ENCODE data around the gene SNAP29. TPM values are rescaled to one million over a fixed set of nuclear protein-coding genes. Genes with fewer than 3 reads are reported as not detected.

SNAP29 gene
- total and polyA plus RNA-seq, 9 of the 15 experiments (the other 6 are each of a cell fraction or from before 2014, with no cell fraction given), result 19.5 to 250 (median 75.9) TPM

DNA sequence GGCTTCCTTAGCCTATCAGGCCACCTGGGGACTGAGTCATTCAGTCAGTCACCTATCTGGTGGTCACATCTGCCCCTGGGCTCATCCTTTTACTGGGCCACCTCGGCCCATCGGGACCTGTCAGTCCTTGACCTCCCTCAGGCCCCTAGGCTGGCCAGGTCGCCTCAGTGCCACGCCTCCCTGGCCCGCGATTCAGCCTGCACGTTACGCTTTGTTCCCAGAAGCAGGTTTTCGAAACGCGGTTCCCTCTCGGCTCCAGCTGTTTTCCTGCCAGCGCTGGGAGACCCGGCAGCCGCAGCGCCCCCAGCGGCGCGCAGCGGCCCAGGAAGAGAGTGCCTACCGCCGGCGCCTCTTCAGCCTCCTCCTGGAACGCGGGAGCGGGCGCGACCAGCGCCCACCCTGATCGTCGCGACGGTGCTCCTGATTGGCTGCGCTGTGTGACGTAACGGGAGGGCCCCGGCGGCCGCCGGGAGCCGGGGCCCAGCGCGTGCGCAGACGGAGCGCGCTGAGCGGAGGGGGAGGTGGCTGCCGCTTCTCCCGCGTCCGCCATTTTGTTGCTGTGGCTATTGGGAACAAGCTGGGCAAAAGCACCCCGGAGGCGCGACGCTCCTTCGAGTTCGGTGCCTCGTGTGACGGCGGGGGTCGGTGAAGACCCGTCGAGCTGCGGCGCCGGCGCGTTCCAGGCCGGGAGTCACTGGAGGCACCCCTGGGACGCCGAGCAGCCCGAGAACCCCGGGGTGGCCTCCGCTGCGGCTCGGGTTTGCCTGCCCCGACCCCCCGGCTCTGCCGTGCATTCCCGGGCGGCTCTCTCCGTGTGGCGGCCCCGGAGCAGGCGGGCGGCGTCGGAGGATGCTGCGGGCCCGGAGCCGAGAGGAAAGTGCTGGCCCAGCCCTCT, 58.4 kb downstream of the SNAP29 start, which contains the start of gene CRKL (continued):
- no peak for TF ChIP-seq ZNF146 (CRISPR knock-in tag; IDR thresholded peaks at IDR 0.05; ENCODE audit: unreplicated experiment)
- peak; percentile 82; the same call in 1 of the 2 replicates for TF ChIP-seq RHOXF2B (CRISPR knock-in tag; conservative IDR thresholded peaks at IDR 0.05)
- TF ChIP-seq C11orf30 (IDR thresholded peaks at IDR 0.05; ENCODE audit: low read depth), result no peak
- TF ChIP-seq NEUROD1 (IDR thresholded peaks at IDR 0.05; ENCODE audit: borderline replicate concordance, low read depth, low read length, partially characterized antibody), result no peak
- TF ChIP-seq DNMT1 (IDR thresholded peaks at IDR 0.05), result no peak
- TF ChIP-seq PTTG1 (tag; IDR thresholded peaks at IDR 0.05; ENCODE audit: low read depth), result no peak
- TF ChIP-seq HLTF (IDR thresholded peaks at IDR 0.05), result no peak
- TF ChIP-seq, protein P1, sequence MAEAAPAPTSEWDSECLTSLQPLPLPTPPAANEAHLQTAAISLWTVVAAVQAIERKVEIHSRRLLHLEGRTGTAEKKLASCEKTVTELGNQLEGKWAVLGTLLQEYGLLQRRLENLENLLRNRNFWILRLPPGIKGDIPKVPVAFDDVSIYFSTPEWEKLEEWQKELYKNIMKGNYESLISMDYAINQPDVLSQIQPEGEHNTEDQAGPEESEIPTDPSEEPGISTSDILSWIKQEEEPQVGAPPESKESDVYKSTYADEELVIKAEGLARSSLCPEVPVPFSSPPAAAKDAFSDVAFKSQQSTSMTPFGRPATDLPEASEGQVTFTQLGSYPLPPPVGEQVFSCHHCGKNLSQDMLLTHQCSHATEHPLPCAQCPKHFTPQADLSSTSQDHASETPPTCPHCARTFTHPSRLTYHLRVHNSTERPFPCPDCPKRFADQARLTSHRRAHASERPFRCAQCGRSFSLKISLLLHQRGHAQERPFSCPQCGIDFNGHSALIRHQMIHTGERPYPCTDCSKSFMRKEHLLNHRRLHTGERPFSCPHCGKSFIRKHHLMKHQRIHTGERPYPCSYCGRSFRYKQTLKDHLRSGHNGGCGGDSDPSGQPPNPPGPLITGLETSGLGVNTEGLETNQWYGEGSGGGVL (CRISPR knock-in tag; IDR thresholded peaks at IDR 0.05), result no peak
- peak; percentile 78 for TF ChIP-seq WHSC1 (IDR thresholded peaks at IDR 0.05; ENCODE audit: low read length)
- peak; percentile 88 for TF ChIP-seq EP300 (IDR thresholded peaks at IDR 0.05; ENCODE audit: low read length)
- TF ChIP-seq ZNF12 (CRISPR knock-in tag; IDR thresholded peaks at IDR 0.05), result no peak
- no peak for TF ChIP-seq ATF1 (CRISPR knock-in tag; IDR thresholded peaks at IDR 0.05)
- TF ChIP-seq ATF1 (tag; IDR thresholded peaks at IDR 0.05), result no peak
- no peak for TF ChIP-seq MECOM (CRISPR knock-in tag; IDR thresholded peaks at IDR 0.05)
- TF ChIP-seq, protein P2, sequence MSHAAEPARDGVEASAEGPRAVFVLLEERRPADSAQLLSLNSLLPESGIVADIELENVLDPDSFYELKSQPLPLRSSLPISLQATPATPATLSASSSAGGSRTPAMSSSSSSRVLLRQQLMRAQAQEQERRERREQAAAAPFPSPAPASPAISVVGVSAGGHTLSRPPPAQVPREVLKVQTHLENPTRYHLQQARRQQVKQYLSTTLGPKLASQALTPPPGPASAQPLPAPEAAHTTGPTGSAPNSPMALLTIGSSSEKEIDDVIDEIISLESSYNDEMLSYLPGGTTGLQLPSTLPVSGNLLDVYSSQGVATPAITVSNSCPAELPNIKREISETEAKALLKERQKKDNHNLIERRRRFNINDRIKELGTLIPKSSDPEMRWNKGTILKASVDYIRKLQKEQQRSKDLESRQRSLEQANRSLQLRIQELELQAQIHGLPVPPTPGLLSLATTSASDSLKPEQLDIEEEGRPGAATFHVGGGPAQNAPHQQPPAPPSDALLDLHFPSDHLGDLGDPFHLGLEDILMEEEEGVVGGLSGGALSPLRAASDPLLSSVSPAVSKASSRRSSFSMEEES (CRISPR knock-in tag; IDR thresholded peaks at IDR 0.05), result no peak
- TF ChIP-seq, protein P3, sequence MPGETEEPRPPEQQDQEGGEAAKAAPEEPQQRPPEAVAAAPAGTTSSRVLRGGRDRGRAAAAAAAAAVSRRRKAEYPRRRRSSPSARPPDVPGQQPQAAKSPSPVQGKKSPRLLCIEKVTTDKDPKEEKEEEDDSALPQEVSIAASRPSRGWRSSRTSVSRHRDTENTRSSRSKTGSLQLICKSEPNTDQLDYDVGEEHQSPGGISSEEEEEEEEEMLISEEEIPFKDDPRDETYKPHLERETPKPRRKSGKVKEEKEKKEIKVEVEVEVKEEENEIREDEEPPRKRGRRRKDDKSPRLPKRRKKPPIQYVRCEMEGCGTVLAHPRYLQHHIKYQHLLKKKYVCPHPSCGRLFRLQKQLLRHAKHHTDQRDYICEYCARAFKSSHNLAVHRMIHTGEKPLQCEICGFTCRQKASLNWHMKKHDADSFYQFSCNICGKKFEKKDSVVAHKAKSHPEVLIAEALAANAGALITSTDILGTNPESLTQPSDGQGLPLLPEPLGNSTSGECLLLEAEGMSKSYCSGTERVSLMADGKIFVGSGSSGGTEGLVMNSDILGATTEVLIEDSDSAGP (CRISPR knock-in tag; IDR thresholded peaks at IDR 0.05), result peak; percentile 75
- no peak for TF ChIP-seq EGR1 (conservative IDR thresholded peaks at IDR 0.05)
- peak in 1 of 2 experiments; percentile 79; a peak in 2 of 4 replicates for TF ChIP-seq NONO (IDR thresholded peaks at IDR 0.05; ENCODE audit: low read depth in 2 of 2, low read length in 1 of 2)
- TF ChIP-seq MAFG (tag; conservative IDR thresholded peaks at IDR 0.05), result no peak
- no peak for TF ChIP-seq NR3C1 (CRISPR knock-in tag; IDR thresholded peaks at IDR 0.05)
- TF ChIP-seq, protein P4, sequence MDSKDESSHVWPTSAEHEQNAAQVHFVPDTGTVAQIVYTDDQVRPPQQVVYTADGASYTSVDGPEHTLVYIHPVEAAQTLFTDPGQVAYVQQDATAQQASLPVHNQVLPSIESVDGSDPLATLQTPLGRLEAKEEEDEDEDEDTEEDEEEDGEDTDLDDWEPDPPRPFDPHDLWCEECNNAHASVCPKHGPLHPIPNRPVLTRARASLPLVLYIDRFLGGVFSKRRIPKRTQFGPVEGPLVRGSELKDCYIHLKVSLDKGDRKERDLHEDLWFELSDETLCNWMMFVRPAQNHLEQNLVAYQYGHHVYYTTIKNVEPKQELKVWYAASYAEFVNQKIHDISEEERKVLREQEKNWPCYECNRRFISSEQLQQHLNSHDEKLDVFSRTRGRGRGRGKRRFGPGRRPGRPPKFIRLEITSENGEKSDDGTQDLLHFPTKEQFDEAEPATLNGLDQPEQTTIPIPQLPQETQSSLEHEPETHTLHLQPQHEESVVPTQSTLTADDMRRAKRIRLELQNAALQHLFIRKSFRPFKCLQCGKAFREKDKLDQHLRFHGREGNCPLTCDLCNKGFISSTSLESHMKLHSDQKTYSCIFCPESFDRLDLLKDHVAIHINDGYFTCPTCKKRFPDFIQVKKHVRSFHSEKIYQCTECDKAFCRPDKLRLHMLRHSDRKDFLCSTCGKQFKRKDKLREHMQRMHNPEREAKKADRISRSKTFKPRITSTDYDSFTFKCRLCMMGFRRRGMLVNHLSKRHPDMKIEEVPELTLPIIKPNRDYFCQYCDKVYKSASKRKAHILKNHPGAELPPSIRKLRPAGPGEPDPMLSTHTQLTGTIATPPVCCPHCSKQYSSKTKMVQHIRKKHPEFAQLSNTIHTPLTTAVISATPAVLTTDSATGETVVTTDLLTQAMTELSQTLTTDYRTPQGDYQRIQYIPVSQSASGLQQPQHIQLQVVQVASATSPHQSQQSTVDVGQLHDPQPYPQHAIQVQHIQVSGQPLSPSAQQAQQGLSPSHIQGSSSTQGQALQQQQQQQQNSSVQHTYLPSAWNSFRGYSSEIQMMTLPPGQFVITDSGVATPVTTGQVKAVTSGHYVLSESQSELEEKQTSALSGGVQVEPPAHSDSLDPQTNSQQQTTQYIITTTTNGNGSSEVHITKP (IDR thresholded peaks at IDR 0.05; ENCODE audit: partially characterized antibody), result no peak
